ENCODE measurements around the gene GPC6. TPM values are rescaled to one million over a fixed set of nuclear protein-coding genes. Genes with fewer than 3 reads are reported as not detected.

The GPC6 gene
- total RNA-seq, 4 donors from 2014 or later = 6.7 to 67.2 (median 11.1) TPM

DNA sequence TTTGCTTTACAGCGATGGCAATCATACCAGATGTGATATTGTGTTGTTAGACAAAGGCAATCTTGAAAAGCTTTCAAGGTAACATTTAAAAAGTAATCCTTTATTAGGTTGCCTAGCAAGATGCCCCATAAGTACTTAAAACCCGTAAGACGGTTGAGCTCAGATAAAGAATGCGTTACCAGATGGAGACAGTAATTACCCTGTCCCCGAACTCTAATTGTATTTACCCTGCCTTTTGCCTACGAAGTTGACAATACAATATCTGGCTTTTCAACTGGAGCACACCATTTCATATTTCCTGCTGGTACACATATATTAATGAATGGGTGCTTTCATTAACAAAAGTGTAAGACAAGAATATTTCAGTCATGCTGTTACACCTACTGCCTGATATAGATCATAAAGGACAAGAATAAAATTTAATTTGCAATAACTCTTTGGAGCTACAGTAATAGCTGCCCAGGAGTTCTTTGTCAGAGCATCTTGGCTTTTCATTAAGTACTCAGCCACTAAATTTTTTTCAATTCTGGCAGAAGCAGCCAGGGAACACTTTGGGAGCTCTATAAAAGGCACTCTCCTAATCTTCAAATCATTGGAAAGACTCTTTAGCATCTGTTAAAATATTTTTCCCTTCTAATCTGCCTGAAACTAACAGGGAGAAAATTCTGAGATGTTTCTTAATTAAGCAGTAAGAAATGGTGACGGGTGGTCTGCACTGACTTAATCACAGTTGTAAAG lies 1189.1 kb downstream of the GPC6 start:
- H3K27me3 ChIP-seq = no peaks in the 10 kb centered on the region
- no peak overlapping the region for H3K4me3 ChIP-seq
- H3K9me3 ChIP-seq = no peaks in the 10 kb centered on the region
- intact Hi-C loops (cut with DNase I; ENCODE audit: low total_unique reads) = no loop called here
- no peaks in the 10 kb centered on the region for H3K4me1 ChIP-seq
- no peak for TF ChIP-seq POLR2A (IDR thresholded peaks at IDR 0.05)
- TF ChIP-seq, protein P1, sequence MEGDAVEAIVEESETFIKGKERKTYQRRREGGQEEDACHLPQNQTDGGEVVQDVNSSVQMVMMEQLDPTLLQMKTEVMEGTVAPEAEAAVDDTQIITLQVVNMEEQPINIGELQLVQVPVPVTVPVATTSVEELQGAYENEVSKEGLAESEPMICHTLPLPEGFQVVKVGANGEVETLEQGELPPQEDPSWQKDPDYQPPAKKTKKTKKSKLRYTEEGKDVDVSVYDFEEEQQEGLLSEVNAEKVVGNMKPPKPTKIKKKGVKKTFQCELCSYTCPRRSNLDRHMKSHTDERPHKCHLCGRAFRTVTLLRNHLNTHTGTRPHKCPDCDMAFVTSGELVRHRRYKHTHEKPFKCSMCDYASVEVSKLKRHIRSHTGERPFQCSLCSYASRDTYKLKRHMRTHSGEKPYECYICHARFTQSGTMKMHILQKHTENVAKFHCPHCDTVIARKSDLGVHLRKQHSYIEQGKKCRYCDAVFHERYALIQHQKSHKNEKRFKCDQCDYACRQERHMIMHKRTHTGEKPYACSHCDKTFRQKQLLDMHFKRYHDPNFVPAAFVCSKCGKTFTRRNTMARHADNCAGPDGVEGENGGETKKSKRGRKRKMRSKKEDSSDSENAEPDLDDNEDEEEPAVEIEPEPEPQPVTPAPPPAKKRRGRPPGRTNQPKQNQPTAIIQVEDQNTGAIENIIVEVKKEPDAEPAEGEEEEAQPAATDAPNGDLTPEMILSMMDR (IDR thresholded peaks at IDR 0.05) = no peak
- no peak for DNase-seq
- H3K27ac ChIP-seq = no peak overlapping the region
- no peaks in the 10 kb centered on the region for H3K36me3 ChIP-seq

DNA sequence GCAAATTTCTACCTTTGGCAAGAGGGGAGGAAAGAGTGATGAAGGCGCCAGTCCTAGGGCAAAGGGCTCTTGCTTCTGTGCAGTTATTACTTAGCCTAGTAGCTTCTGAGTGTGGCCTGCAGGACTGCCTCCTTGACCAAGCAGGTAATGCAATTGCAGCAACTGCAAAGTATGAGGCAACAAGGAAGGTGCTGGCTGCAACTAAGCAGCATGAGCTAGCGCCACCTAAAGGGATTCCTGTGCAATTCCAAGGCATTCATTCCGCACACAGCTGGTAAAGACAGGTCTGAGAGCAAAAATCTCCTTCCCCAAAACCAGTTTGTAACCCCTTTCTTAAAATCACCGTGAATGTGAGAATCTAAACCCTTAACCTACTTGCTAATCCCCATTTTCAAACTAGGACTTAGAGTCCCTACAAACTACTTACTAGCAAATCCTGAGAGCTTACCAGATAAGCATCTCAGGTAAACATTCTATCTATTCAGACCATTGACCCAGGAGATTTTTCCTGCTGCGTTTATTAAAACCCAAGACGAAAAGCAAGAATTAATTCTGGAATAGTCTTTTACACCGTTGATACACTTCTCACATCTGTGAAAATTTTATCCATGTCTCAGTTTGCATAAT lies 1190.0 kb downstream of the GPC6 start:
- Histone ChIP-seq H3K4me3 (no peak overlapping the region), H3K27ac (no peak overlapping the region), H3K4me1 (no peaks in the 10 kb centered on the region), H3K27me3 (no peaks in the 10 kb centered on the region), H3K9me3 (no peaks in the 10 kb centered on the region), H3K36me3 (no peaks in the 10 kb centered on the region)
- DNase-seq = no peak
- intact Hi-C loops (cut with DNase I; ENCODE audit: low total_unique reads) = no loop called here
- TF ChIP-seq, protein P1 (IDR thresholded peaks at IDR 0.05) = no peak
- TF ChIP-seq POLR2A (IDR thresholded peaks at IDR 0.05) = no peak

DNA sequence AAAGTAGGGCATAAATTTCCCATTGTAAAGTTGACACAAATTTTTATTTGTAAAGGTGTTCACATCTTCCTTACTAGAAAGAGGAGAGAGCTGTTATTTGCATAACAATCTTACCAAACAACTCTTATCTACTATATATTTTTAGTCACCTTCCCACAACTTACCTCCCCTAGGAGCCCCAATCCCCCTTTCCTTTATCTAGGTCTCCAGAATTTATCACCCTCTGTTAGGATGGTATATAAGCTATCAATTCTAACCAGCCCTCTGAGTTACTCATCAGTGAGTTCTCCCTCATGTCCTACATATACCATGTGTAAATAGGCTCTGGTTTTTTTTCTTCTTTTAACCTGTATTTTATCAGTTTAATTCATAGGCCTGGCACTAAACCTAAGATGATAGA lies 1190.7 kb downstream of the GPC6 start:
- Histone ChIP-seq H3K27ac (no peak overlapping the region), H3K27me3 (no peaks in the 10 kb centered on the region), H3K36me3 (no peaks in the 10 kb centered on the region), H3K9me3 (no peaks in the 10 kb centered on the region), H3K4me1 (no peaks in the 10 kb centered on the region), H3K4me3 (no peak overlapping the region)
- no peak for DNase-seq
- intact Hi-C loops (cut with DNase I; ENCODE audit: low total_unique reads) = no loop called here
- TF ChIP-seq, protein P1 (IDR thresholded peaks at IDR 0.05) = no peak
- TF ChIP-seq POLR2A (IDR thresholded peaks at IDR 0.05) = no peak

DNA sequence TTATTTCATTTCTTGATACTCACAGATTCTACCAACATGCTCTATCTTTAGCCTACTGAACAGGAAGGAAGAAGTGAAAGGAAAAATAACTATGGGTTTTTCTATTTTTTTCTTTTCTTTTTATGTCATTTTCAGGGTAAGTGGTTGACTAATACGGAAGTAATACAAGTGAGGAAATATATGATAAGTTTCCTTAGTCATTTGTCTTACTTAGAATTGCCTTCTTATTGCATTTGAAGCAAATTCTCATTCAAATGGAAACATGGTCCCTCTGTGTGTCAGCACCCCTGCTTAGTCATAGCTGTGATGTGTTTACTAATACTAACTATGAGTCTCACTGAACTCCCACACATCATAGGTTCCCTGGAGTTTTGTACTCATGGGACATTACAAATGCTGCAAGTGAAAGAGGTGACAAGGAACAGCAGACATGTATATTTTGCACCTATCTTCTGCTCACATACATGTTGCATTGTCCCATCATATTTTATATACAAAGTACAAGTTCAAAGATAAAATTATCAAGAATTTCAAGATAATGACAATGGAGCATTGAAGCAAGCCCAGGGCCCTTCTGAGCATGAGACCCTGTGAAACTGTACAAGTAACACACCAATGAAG lies 1192.8 kb downstream of the GPC6 start:
- Histone ChIP-seq H3K4me3 (no peak overlapping the region), H3K27ac (no peak overlapping the region), H3K27me3 (no peaks in the 10 kb centered on the region), H3K4me1 (no peaks in the 10 kb centered on the region), H3K9me3 (no peaks in the 10 kb centered on the region), H3K36me3 (no peaks in the 10 kb centered on the region)
- no peak for TF ChIP-seq POLR2A (IDR thresholded peaks at IDR 0.05)
- TF ChIP-seq, protein P1 (IDR thresholded peaks at IDR 0.05) = no peak
- intact Hi-C loops (cut with DNase I; ENCODE audit: low total_unique reads) = no loop called here
- DNase-seq = no peak

DNA sequence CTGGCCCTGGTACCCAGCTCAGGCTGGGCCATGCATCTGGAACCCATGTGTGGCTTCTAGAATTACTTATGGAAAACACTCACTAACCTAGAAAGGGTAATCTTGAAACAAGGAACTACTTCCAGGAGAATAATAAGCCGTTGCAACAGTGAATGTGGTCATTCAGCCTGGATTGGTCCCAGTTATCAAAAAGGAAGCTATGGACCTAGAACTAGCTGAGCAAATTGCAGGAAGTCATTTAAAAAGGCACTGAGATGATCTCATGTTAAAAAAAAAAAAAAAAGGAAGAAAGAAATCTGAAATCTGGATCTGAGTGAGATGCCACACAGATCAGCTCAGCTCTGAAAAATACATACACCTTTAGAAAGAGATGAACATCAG lies 1193.3 kb downstream of the GPC6 start:
- H3K27me3 ChIP-seq = no peaks in the 10 kb centered on the region
- no peaks in the 10 kb centered on the region for H3K9me3 ChIP-seq
- no peak overlapping the region for H3K4me3 ChIP-seq
- H3K4me1 ChIP-seq = no peaks in the 10 kb centered on the region
- DNase-seq = no peak
- H3K27ac ChIP-seq = no peak overlapping the region
- H3K36me3 ChIP-seq = no peaks in the 10 kb centered on the region
- TF ChIP-seq, protein P1 (IDR thresholded peaks at IDR 0.05) = no peak
- TF ChIP-seq POLR2A (IDR thresholded peaks at IDR 0.05) = no peak
- intact Hi-C loops (cut with DNase I; ENCODE audit: low total_unique reads) = no loop called here

All from uterus (tissue), 4 donors.